Right ventricle myocardium inferior (tissue), 1 donor: ENCODE data around the gene AFAP1L2. TPM values are rescaled to one million over a fixed set of nuclear protein-coding genes. Genes with fewer than 3 reads are reported as not detected.

Source experiments
- ATAC-seq: fragments of 200-7000 bp; cut with Tn5 transposase; one replicate; pipeline ENCODE4 v1.9.1; 2020; ENCODE audit warnings: mild to moderate bottlenecking, moderate library complexity
- DNase-seq: peaks from one replicate; pipeline ENCODE4 v3.0.0; 2021; ENCODE audit errors: missing footprints
- intact Hi-C: fragments of 100-400 bp; cut with DNase I; formaldehyde crosslinking; loops from one replicate; pipeline ENCODE4 v1.11.0; 2022
- total RNA-seq: library from RNA; stranded (reverse); fragmentation: NEBNext Ultra II Directional; extraction: Animal tissue kit (Norgen Biotek cat#: 25700); gene quantifications from one replicate; pipeline ENCODE4 v1.2.1, GENCODE V29; 2021
- donor health status: DM: no; HTN: yes; CAD: no; lungs with severe emphysema.

AFAP1L2 gene
- total RNA-seq, 1 donor from 2014 or later = 5.7 TPM

DNA sequence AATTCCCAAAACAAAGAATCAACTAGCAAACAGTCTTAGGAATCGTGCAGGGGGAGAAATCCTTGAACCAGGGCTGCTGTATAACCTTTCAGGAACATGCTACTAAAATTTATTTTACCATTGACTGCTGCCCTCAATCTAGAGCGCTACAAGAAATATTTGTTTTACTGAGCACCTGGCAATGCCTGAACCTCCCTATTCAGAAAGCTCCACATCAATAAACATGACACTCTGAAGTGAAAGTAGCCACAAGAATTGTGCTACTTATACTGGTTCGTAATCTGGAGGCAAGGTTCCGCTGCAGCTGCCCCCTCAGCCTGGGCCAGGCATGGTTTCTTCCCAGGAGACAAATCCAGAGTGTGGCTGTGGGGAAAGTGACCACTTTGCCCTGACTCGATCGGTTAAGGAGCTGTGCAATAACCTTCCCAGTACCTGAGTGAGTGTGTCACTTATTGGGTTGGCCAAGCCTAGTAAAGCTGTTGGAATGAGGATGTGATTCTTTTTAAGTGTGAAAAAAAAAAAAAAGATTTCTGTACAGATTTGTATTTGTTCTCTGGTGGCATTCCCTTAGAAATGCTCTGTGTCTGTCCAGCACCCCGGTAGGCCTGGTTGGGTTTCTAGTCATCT lies 157.5 kb downstream of the AFAP1L2 start:
- DNase-seq (no peak), ATAC-seq (no peak)
- intact Hi-C loops = no loop called here

DNA sequence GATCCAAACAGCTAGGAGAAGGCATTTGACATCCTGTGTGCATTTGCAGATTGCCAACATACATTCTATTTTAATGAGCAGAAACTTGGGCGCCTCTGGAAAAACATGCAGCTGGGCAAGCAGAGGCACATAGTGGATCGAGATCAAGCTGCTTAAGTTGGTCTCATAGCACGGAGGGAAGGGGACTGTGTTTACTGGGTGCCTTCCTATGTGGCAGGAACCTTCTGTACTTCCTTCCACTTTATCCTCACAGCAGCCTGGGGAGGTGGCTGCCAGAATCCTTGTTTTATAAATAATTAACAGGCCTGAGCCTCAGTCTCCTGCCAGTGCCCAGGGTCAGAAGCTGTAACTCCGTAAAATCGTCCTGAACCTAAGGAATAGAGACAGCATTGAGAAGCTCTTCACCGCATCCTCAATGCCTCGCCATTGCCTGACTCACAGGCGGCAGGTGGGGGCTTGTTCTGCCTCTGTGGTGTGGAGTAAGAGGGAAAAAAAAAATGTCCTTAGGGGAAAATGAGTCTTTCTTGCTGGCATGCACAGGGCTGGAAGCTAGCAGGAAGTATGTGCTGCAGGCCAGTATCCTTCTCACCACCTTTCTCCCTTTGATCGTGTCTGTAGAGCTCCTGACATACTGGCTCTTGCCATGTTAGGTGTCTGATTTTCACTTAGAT lies 159.0 kb downstream of the AFAP1L2 start:
- DNase-seq (no peak), ATAC-seq (no peak)
- intact Hi-C loops = no loop called here

Other genes with a start within 250 kb of the AFAP1L2 start
- 17.4 TPM for gene CCDC186, start 230.3 kb downstream of the AFAP1L2 start, total RNA-seq
- 4.0 TPM for gene TDRD1, start 225.1 kb downstream of the AFAP1L2 start, total RNA-seq
- not detected for gene VWA2, start 165.2 kb downstream of the AFAP1L2 start, total RNA-seq